ENCODE data around the gene SCARB1.
A peak's percentile ranks its signal among the peaks of the same experiment; 100 is the strongest.

The SCARB1 gene

DNA sequence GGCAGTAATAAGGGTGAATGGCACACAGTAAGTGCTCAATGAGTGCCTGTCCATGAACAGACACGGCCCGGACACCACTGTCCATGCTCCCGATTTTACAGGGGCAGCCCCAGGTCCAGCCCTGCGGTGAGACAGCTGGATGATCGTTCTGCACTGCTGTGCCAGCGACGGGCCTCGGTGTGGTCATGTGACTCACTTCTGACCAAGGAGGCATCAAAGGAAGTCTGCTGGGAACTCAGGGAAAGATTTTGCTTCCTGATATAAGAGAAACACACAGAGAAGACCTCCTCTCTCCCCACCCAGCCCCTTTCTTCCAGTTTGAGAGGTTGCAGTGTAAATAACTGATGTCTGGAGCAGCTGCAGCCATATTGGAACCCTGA, 126.6 kb downstream of the SCARB1 start:
- Mint-ChIP-seq H3K27ac (peak overlapping the region; percentile 68), H3K4me3 (peak overlapping the region; percentile 47), H3K36me3 (ENCODE audit: low read depth) (no peaks in the 10 kb centered on the region), H3K4me1 (ENCODE audit: low read depth) (peaks cover 45% of the 10 kb centered on the region), H3K27me3 (peaks cover 7% of the 10 kb centered on the region), H3K9me3 (no peaks in the 10 kb centered on the region)

GRCh38 chr12:124736115-124737039, 127.3 kb downstream of the SCARB1 start:
- Mint-ChIP-seq H3K4me3 (peak overlapping the region; percentile 47), H3K27ac (peak overlapping the region; percentile 68), H3K36me3 (ENCODE audit: low read depth) (no peaks in the 10 kb centered on the region), H3K27me3 (peaks cover 7% of the 10 kb centered on the region), H3K4me1 (ENCODE audit: low read depth) (peaks cover 45% of the 10 kb centered on the region), H3K9me3 (no peaks in the 10 kb centered on the region)

GRCh38 chr12:124734224-124734788, 129.4 kb downstream of the SCARB1 start:
- no peak overlapping the region for H3K27ac Mint-ChIP-seq
- no peaks in the 10 kb centered on the region for H3K9me3 Mint-ChIP-seq
- H3K4me1 Mint-ChIP-seq (ENCODE audit: low read depth) = peaks cover 26% of the 10 kb centered on the region
- no peaks in the 10 kb centered on the region for H3K27me3 Mint-ChIP-seq
- no peaks in the 10 kb centered on the region for H3K36me3 Mint-ChIP-seq (ENCODE audit: low read depth)
- H3K4me3 Mint-ChIP-seq = no peak overlapping the region

DNA sequence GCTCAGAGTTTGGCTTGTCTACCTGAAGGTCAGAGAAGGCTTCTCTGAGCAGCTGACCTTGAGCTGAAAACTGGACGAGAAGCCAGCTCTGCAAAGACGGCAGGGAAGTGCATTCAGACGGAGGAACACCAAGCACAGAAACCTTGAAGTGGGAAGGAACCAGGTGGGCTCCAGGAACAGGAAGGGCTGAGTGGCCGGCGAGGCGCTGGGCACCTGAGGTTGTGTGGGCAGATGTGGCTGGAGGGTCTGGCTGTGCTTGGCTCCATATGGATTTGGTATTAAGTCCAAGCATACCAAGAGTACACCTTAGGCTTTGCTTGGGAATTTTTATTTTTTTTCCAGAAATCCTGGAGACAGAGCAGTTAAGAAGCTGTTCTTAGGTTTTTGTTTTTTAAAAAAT, 130.6 kb downstream of the SCARB1 start:
- no peaks in the 10 kb centered on the region for H3K36me3 Mint-ChIP-seq (ENCODE audit: low read depth)
- H3K9me3 Mint-ChIP-seq = no peaks in the 10 kb centered on the region
- no peaks in the 10 kb centered on the region for H3K27me3 Mint-ChIP-seq
- no peak overlapping the region for H3K27ac Mint-ChIP-seq
- H3K4me3 Mint-ChIP-seq = no peak overlapping the region
- peaks cover 17% of the 10 kb centered on the region for H3K4me1 Mint-ChIP-seq (ENCODE audit: low read depth)

DNA sequence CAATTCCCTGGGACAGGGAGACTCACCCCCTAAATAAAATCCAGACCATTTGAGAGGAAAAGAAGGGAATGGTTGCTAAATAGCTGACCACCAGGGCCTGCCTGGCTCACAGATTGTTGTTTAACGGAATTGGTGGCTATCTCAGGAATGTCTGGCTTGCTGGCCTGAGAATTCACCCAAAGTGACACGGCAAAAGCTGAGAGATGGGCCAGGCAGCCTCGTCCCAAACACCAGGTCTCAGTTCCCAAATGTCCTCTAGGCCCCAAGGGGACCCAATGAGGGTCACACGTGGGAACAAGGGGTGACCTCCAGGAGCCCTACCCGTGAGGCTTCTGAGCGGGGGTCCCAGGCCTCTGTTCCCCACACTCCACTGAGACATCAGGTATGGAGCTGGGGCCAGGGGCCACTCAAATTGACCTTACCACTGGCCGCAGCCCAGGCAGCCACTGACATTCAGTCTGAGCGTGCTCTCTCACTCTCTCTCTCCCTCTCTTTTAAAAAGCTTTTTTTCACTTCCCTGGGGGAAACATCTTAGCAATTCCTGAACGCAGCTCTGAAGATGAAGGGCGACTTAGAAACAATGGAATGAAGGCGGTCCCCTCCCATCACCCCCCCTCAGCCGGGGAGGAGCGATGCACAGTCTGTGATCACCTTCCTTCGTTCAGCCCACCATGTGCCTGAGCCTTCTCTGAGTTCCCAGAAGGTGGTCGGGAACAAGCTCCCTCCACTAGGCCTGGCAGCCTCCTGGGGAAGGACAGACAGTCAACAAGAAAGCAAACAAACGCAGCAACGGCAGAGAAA, 131.2 kb downstream of the SCARB1 start:
- peaks cover 17% of the 10 kb centered on the region for H3K4me1 Mint-ChIP-seq (ENCODE audit: low read depth)
- no peaks in the 10 kb centered on the region for H3K36me3 Mint-ChIP-seq (ENCODE audit: low read depth)
- H3K4me3 Mint-ChIP-seq = no peak overlapping the region
- H3K9me3 Mint-ChIP-seq = no peaks in the 10 kb centered on the region
- no peak overlapping the region for H3K27ac Mint-ChIP-seq
- H3K27me3 Mint-ChIP-seq = no peaks in the 10 kb centered on the region

- Mint-ChIP-seq H3K27me3 (peaks cover 1% of the 10 kb centered on the region), H3K27ac (no peak overlapping the region), H3K4me3 (no peak overlapping the region), H3K4me1 (ENCODE audit: low read depth) (peaks cover 12% of the 10 kb centered on the region), H3K36me3 (ENCODE audit: low read depth) (no peaks in the 10 kb centered on the region), H3K9me3 (no peaks in the 10 kb centered on the region)
These were observed 131.8 kb downstream of the SCARB1 start for GRCh38 chr12:124731869-124732268.

DNA sequence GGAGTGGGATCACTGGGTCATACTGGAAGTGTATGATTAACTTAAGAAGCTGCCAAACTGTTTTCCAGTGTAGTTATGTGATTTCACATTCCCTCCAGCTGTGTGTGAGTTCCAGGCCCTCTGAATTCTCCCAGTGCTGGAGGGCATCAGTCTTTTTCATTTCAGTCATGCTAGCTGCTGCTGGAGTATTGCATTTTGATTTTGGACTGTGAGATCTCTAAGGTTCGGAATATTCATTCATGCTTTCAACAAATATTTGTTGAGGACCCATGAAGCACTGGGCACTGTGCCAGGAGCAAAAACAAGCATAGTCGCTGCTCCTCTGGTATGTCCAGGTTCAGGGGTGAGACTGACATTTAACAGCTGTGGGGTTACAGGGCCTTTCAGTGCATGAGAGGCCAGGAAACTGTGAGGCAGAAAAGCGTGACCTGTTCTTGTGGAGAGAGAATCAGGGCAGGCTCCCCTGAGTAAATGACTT, 133.2 kb downstream of the SCARB1 start:
- peaks cover 9% of the 10 kb centered on the region for H3K27me3 Mint-ChIP-seq
- no peak overlapping the region for H3K27ac Mint-ChIP-seq
- H3K4me3 Mint-ChIP-seq = no peak overlapping the region
- H3K36me3 Mint-ChIP-seq (ENCODE audit: low read depth) = no peaks in the 10 kb centered on the region
- H3K9me3 Mint-ChIP-seq = no peaks in the 10 kb centered on the region
- H3K4me1 Mint-ChIP-seq (ENCODE audit: low read depth) = peaks cover 4% of the 10 kb centered on the region

DNA sequence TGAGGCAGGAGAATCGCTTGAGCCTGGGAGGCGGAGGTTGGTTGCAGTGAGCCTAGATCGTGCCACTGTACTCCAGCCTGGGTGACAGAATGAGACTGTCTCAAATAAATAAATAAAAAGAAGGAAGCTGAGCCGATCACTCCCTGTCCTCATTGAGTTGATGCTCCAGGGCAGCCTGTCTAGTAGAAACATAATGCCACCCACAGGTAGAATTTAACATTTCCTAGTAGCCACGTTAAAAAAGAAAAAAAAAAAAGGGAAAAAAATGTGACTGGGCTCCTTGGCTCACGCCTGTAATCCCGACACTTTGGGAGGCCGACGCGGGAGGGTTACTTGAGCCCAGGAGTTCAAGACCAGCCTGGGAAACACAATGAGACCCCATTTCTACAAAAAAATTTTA, 135.7 kb downstream of the SCARB1 start:
- Mint-ChIP-seq H3K9me3 (no peaks in the 10 kb centered on the region), H3K27ac (no peak overlapping the region), H3K27me3 (peaks cover 9% of the 10 kb centered on the region), H3K4me3 (no peak overlapping the region), H3K4me1 (ENCODE audit: low read depth) (no peaks in the 10 kb centered on the region), H3K36me3 (ENCODE audit: low read depth) (no peaks in the 10 kb centered on the region)

DNA sequence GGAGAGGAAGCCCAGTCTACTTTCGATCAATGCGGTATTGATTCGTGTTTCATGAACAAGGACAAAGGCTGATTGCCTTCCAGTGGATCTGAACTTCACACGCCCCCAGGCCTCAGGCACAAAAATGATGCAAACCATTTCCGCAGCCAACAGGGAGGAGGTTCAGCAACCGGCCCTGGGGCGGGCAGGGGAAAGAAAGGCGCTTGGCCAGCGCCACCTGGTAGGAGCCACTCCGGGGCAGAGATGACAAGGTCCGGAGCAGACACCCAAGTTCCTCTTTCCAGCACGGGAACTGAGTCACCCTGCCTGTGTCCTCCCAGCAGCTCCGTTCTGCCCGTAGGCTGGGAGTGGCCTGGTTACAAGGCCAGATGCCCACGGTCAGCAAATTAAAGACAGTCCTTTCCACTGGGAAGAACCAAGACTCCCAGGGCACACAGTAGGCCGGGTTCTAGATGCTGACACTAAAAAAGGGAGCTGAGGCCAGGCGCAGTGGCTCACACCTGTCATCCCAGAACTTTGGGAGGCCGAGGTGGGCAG, 136.3 kb downstream of the SCARB1 start:
- Mint-ChIP-seq H3K27me3 (peaks cover 9% of the 10 kb centered on the region), H3K4me3 (no peak overlapping the region), H3K4me1 (ENCODE audit: low read depth) (no peaks in the 10 kb centered on the region), H3K9me3 (no peaks in the 10 kb centered on the region), H3K36me3 (ENCODE audit: low read depth) (no peaks in the 10 kb centered on the region), H3K27ac (no peak overlapping the region)

All from stimulated activated naive CD8-positive, alpha-beta T cell treated with anti-CD3 and anti-CD28 coated beads, Interleukin-15, Interleukin-2, amounts not matched to agents 100 ng/mL and 50 ng/mL, for 24 hours (primary cell).